SIG-M5 treated with dmso at 0.1 percent for 504 hours (cell line): ENCODE data around the gene MTM1.

Source experiments
- DNase-seq: peaks from one replicate; lab custom pipeline; 2025; ENCODE audit not compliant: unreplicated experiment; lab: John Stamatoyannopoulos, UW

The MTM1 gene

GRCh38 chrX:150548684-150549083 lies 19.7 kb upstream of the MTM1 start:
- DNase-seq, result no peak

GRCh38 chrX:150551963-150552362 lies 16.5 kb upstream of the MTM1 start:
- no peak for DNase-seq

- no peak for DNase-seq
These were observed 10.0 kb upstream of the MTM1 start for GRCh38 chrX:150558424-150558823.

GRCh38 chrX:150564838-150565237 lies 3.6 kb upstream of the MTM1 start:
- no peak for DNase-seq

GRCh38 chrX:150565551-150565950 lies 2.9 kb upstream of the MTM1 start:
- DNase-seq, result no peak

- no peak for DNase-seq
These were observed 1.7 kb upstream of the MTM1 start for GRCh38 chrX:150566734-150567182.

GRCh38 chrX:150567645-150568319 lies 639 bp upstream of the MTM1 start:
- no peak for DNase-seq

GRCh38 chrX:150569155-150569477 lies 695 bp downstream of the MTM1 start:
- DNase-seq, result peak; percentile 78

- DNase-seq, result peak; percentile 47
These were observed 2.1 kb downstream of the MTM1 start for GRCh38 chrX:150570512-150570911.

- DNase-seq, result peak; percentile 25
These were observed 3.8 kb downstream of the MTM1 start for GRCh38 chrX:150572206-150572605.

GRCh38 chrX:150573106-150573505 lies 4.7 kb downstream of the MTM1 start:
- no peak for DNase-seq

GRCh38 chrX:150573702-150574101 lies 5.3 kb downstream of the MTM1 start:
- no peak for DNase-seq

GRCh38 chrX:150574559-150575418 lies 6.4 kb downstream of the MTM1 start:
- DNase-seq, result no peak

- peak; percentile 6 for DNase-seq
These were observed 7.0 kb downstream of the MTM1 start for GRCh38 chrX:150575419-150575814.

GRCh38 chrX:150577174-150577573 lies 8.8 kb downstream of the MTM1 start:
- no peak for DNase-seq

GRCh38 chrX:150581093-150581775 lies 12.8 kb downstream of the MTM1 start:
- DNase-seq, result no peak

GRCh38 chrX:150582338-150582948 lies 14.0 kb downstream of the MTM1 start:
- no peak for DNase-seq

GRCh38 chrX:150587585-150588503 lies 19.4 kb downstream of the MTM1 start:
- DNase-seq, result no peak

GRCh38 chrX:150594584-150594983 lies 26.2 kb downstream of the MTM1 start:
- peak; percentile 18 for DNase-seq

- DNase-seq, result no peak
These were observed 30.8 kb downstream of the MTM1 start for GRCh38 chrX:150599226-150599625.
